Measurements from ENCODE around the gene ATG101.

Gene ATG101

DNA sequence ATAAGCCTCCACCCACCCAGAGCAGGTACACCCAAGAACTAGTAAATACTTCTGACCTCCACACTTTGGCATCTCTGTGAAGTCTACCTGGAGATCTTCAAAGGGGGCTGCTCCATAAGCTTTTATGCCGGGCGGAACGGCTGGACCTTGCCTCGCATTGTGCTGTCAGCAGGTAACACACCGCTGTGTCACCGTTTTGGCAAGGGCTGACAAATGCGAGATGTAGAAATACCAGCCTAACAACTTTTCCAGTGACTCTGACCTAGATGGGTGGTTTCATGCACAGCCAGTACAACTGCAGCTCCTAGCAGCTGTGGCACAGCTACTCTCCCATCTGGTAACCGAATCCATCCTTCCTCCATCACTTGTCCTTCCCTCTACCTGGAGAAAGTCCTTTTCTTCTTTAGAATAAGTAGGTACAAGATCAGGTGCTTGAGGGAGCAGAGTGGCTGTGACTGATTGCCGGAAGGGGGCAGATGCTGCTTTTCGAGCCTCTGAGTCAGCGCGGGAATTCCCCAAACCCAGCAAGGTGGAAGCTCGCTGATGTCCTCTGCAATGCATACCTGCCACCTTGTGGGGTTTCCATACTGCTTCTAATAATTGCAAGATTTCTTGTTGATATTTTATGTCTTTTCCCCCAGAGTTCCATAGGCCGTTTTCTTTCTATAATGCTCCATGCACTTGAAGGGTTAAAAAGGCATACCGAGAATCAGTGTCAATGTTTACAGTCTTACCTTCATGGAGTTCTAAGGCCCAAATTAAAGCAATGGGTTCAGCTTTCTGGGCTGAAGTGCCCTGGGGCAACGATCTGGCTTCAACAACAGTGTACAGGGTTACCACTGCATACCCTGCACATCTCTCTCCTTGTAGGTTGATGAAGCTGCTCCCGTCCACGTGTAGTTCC, 46.7 kb downstream of the ATG101 start:
- TF ChIP-seq, protein P1, sequence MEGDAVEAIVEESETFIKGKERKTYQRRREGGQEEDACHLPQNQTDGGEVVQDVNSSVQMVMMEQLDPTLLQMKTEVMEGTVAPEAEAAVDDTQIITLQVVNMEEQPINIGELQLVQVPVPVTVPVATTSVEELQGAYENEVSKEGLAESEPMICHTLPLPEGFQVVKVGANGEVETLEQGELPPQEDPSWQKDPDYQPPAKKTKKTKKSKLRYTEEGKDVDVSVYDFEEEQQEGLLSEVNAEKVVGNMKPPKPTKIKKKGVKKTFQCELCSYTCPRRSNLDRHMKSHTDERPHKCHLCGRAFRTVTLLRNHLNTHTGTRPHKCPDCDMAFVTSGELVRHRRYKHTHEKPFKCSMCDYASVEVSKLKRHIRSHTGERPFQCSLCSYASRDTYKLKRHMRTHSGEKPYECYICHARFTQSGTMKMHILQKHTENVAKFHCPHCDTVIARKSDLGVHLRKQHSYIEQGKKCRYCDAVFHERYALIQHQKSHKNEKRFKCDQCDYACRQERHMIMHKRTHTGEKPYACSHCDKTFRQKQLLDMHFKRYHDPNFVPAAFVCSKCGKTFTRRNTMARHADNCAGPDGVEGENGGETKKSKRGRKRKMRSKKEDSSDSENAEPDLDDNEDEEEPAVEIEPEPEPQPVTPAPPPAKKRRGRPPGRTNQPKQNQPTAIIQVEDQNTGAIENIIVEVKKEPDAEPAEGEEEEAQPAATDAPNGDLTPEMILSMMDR (conservative IDR thresholded peaks at IDR 0.05), result peak; percentile 70
- peak overlapping the region; percentile 100 for H3K27ac ChIP-seq

DNA sequence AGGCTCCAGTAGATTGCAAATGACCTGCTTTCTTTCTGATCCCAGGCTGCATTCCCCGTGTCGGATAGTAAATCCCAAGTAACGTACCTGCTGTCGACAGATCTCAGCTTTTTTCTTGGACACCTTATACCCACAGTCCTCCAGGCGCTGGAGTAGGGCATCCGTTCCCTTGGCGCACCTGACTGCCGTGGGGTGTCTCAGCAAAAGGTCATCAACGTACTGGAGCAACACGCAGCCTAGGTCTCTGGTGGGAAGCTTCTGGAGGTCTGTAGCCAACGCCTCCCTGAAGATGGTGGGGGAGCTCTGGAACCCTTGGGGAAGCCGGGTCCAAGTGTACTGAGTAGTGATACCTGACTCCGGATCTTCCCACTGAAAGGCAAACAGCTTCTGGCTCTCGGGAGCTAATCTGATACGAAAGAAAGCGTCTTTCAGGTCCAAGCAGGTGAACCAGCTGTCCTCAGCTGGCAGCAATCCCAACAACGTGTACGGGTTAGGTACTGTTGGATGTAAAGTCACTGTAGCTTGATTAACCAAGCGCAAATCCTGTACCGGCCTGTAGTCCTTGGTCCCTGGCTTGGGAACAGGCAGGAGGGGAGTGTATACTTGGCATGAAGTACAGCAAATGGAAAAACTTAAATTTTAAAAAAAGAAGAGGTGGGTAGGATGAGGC, 48.2 kb downstream of the ATG101 start:
- H3K27ac ChIP-seq, result peak overlapping the region; percentile 100

DNA sequence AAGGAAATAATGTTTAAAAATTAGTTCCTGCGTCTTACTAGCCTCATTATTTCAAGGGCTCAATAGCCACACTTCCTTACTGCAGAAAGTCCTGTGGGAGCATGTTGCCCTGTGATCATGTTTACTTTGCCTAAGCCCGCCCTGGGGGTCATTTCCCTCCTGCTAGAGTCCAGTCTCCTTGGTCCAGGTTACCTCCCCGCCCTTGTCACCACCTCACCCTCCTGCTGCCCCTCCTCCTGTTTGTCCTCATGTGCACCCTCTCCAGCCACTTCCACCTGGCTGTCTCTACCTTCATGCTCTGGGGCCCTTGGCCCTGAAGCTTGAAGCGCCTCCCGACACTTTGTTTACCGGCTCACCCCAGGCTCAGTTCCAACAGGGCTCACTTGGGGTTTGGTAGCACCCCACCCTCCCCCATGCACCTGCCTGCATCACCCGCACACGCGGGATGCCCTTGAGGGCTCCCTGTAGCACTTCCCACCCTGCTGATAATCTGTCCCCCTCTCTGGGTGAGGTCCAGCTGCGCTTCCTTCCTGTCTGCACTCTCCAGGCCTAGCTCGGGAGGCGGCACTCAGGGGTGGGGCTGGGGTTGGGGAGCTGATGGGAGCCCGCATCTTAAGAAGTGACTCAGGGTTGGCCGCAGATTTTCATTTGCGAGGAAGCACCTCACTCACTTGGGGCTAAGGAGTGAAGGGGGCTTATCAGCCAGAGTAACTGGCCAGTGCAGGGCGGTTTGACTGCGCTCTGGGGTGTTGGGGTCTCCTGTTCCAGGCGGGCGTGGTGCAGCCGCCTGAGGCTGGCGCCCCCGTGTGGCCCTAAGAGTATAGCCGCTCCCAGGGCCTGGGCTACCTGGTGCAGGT, 49.8 kb downstream of the ATG101 start:
- TF ChIP-seq, protein P1 (conservative IDR thresholded peaks at IDR 0.05), result peak; percentile 68
- peak overlapping the region; percentile 100 for H3K27ac ChIP-seq

DNA sequence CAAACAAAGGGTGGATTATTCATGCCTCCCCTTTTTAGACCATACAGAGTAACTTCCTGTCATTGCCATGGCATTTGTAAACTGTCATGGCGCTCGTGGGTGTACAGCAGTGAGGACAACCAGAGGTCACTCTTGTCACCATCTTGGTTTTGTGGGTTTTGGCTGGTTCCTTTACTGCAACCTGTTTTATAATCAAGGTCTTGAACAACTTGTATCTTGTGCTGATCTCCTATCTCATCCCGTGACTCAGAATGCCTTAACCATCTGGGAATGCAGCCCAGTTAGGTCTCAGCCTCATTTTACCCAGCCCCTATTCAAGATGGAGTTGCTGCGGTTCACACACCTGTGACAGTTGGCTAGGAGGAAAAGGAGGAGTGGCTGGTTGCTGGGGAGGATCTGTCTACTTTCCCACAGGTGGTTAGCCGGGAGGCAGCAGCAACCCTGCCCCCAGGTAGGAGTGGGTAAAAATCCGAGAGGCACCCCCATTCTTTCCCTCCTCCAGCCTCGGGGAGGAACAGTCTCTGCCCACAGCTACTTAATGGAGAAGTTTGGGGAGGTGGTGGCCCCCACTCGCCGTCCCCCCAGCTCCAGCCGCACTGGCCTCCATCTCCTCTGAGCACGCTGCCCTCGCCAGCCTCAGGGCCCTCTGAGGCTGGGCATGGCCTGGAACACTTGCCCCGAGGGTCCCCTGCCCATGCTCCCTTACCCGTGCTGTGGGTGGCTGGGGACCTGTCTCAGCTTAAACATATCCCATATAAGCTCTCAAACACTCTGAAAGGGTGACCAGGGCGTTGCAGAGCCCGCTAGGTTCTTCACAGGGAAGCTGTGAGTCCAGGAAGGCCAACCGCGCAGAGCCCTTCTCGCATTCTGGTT, 51.4 kb downstream of the ATG101 start:
- TF ChIP-seq, protein P1 (conservative IDR thresholded peaks at IDR 0.05), result no peak
- H3K27ac ChIP-seq, result peak overlapping the region; percentile 100

DNA sequence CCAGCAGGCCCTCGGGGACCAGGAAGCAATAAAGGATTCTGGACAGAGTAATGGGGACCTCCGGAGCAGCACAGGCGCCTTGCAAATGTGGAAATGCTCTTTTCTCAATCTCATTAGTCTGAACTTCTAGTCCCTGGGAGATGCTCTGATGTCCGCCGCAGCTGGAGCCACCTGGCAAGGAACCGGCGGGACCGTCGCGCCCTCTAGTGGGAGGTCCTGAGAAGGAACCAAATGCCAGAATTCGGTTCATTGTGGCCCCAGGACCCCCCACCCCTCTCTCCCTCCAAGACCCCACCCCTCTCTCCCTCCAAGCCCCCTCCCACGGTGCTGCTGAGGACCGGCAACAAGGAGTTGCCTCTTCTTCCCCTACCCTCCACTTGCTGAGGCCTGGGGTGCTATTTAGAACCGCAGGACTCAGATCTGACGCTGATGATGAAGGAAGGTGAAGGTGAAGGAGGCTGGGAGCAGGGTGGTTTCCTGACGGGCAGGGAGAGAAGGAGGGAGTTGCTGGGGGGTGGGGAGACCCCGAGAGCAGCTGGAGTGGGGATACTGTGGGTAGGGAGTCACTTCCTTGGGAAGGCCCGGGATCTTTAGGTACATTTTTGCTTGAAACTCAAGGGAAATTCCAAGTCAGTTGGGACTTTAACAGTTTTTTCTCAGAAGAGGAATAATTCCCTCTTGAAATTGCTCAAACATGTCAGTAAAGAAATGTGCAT, 52.2 kb downstream of the ATG101 start:
- TF ChIP-seq, protein P1 (conservative IDR thresholded peaks at IDR 0.05), result peak; percentile 94
- peak overlapping the region; percentile 100 for H3K27ac ChIP-seq

DNA sequence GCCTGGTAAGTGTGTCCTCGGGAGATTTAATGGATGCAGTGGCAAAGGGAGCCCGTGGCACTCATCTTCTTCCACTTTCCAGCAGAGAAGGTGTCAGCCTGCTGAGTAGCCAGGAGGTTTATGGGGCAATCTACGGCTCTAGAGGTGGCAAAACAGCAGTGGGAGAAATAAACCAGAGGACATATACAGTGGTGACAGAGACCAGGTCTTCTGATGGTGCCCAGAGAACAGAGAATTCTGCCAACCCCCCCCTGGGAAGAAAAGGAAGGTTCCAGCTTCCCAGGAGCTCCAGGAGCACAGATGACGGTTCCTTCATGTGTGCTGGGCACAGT, 52.7 kb downstream of the ATG101 start:
- TF ChIP-seq, protein P1 (conservative IDR thresholded peaks at IDR 0.05), result no peak

DNA sequence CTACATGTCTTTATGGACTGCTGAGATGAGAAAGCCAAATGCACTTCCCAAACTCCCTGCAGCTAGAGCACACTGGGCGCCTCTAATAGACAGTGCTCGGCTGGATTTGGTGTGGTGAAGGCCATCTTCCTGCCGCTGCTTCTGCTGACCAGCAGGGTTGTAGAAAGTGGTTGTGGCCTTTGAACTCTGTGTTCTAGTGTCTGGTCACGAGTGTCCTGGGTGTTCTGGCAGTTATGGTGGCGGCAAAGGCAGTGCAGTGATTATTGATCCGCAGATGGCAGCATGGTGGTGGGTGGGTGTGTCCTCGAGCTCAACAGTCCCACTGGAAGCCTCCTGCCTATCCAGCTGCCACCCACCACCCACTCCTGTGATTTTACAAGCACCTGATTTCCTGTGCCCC, 53.1 kb downstream of the ATG101 start:
- TF ChIP-seq, protein P1 (conservative IDR thresholded peaks at IDR 0.05), result no peak
- peak overlapping the region; percentile 100 for H3K27ac ChIP-seq

More for the DNA sequence above, 52.7 kb downstream of the ATG101 start:
- H3K27ac ChIP-seq, result peak overlapping the region; percentile 100
